Activated CD4-positive, CD25-positive, alpha-beta regulatory T cell treated with anti-CD3 and anti-CD28 coated beads, Interleukin-2, amount 50 U/mL, for 24 hours (primary cell): Measurements from ENCODE around the gene WNT10A.
"Not testable (repeated sequence)": the region's sequence is repeated elsewhere in the genome, so short reads cannot be mapped to it uniquely, and the experiment has no call there.

Source experiments
- ATAC-seq, 2 donors: fragments of 150-1000 bp; cut with Tn5 transposase; one replicate each; pipeline ENCODE4 v1.10.0; 2021; ENCODE audit warnings: mild to moderate bottlenecking in 1 of 2, moderate library complexity in 1 of 2

Gene WNT10A

GRCh38 chr2:218894880-218895157 is 14.2 kb downstream of the WNT10A start:
- ATAC-seq = no peak

- ATAC-seq = no peak
Measured at GRCh38 chr2:218895326-218895725, 14.7 kb downstream of the WNT10A start.

- ATAC-seq = peak; percentile 9 to 10
Measured at GRCh38 chr2:218895759-218896500, 15.3 kb downstream of the WNT10A start.

GRCh38 chr2:218896501-218897393 is 16.1 kb downstream of the WNT10A start:
- peak; percentile 76 to 80 for ATAC-seq

DNA sequence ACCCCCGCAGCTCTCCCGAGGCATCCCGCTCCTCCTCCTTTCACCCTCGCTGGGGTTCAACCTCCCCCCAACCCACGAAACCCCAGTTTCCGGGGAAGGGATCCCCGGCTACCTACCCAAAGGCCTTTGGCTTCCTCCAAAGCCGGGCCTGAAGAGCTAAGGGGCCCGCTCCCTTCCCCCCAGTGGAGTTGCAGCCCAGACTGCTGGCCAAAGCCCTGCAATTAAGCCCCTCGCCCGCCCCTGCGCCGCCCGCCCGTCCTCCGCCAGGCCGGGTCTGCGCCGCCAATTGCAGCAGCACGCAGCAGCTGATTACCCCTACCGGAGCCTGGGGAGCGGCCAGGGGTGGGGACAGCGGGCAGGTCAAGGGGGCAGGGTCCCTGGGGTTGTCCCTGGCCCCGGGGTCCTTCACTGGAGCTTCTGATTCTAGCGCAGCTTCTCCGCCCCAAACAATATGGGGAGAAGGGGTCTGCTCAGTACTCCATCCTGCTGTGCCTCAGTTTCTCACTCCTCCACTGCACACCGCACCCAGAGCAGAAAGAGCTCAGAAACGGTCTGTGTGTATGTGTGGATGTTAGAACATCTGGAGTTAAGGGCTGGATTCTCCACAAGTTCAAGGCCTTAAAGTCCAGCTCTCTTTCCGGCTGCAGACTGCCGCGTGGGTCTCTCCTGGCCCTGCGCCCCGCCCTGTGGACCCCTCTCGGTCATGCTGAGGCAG is 16.9 kb downstream of the WNT10A start:
- ATAC-seq = no peak

DNA sequence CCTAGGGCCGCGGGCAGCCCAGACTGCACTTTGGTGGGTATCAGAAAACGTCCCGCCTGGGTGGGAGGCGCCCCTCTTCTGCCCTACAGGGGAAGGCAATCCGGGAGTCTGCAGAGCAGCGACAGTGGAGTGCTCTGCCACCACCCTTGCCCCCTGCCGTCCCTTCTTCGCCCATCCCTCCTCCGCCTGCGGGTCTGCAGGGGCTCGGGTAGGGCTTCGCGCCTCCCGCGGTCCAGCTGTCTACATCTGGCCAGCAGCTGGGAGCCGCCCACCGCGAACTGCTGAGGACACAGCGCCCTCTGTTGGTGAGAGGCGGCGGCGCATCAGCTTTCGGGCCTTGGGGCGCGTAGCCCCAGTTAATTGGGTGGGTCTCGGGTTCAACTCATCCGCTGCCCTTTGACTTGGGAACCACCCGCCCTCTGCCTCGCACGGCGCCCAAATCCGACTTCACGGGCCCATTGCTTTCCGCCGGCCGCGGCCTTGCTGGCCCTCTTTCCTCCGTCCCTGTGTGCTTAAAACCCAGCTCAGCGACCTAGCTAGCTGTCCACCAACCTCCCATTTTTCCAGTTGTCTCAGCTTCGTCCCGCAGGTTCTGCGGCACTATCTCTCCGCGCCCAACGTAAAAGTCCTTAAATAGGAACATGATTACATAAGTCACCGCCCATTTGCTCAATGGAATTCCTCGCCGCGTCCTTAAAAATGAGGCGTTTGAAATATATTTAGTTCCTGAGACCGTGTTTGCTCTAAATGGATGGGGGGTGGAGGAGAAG is 17.6 kb downstream of the WNT10A start:
- peak; percentile 15 to 22 for ATAC-seq

DNA sequence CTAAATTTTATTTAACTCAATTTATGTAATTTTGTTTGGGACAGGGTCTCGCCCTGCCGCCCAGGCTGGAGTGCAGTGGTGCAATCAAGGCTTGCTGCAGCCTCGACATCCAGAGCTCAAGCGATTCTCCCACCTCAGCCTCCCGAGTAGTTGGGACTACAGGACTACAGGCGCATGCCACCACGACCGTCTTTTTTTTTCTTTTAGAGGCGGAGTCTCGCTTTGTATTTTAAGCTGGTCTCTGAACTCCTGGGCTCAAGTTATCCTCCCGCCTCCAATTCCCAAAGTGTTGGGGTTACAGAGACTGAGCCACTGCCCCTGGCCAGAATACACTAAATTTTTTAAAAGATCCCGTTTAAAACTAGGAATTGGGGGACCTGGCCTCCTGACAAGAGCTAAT is 18.5 kb downstream of the WNT10A start:
- ATAC-seq = no peak

DNA sequence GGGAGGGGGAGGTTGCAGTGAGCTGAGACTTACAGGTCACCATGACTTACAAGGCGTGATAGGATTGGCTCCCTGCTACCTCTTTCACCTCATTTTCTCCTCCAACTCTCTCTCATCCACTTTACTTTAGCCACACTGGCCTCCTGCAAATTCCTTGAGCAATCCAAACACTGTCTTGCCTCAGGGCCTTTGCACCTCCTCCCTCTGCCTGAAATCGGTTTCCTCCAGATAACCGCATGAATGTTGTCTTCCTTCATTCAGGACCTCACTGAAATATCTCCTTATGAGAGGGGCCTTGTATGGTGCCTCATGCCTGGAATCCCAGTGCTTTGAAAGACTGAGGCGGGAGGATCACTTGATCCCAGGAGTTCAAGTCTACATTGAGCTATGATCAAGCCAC is 21.8 kb downstream of the WNT10A start:
- ATAC-seq = no peak

- no peak for ATAC-seq
Measured at GRCh38 chr2:218904176-218904575, 23.5 kb downstream of the WNT10A start.

DNA sequence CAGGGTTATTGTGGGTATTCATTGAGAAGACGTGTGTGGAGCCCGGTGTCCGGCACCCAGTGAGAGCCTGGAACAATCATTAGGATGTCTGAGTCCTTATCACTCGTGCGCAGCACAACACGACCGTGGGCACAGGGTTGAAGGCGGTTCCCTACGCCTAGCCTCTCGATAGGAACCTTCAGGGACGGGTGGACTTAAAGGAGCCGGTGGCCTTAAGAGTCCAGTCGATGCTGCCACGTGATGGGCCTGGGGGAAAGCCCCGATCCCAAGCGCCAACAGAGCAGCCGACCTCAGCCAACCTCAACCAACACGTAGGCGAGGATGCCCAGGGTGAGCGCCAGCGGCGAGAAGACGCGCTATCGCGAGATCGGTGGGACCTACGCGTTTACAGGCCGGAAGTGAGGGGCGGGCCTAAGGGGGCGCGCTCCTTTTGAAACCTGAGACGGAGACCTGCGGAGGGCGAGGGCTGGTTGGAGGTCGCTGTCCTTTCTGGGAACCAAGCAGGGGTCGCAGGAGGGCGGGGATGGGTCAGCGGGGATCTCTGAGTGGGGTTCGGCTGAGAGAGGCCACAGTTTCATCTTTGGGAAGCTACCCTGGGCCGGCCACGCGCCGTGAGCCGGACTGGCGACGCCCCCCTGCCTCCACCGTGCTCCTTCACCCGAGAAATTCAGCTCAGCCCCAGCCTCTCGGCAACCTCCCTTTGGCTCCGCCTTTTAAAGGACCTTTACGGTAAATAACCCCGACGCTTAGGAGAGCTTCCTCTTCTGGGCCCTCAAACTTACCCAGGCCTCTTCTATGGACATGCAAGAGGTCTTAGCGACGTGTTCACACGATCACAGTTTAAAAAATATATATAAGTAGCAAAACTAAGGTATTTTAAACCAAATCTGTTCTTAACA is 28.3 kb downstream of the WNT10A start:
- peak; percentile 98 for ATAC-seq

DNA sequence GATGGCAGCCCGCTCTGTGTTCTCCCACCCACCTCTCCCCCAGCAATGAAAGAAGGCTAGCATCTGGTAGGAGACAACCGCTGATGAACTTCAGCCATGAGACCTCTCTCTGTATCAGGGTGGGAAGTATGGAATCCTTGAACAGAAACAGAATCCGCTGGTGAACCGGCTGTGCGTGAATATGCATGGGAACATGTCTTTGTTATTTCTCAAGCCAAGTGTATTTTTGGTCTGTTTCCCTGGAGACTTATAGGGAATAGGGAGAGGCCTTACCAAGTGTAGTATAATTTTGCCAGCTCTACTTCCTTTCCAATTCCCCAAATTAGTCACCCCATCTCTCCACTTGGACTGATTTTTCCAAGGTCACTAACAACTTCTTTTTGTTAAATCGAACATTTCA is 30.1 kb downstream of the WNT10A start:
- no peak for ATAC-seq

GRCh38 chr2:218920504-218920903 is 39.9 kb downstream of the WNT10A start:
- ATAC-seq = no peak

GRCh38 chr2:218924757-218925156 is 44.1 kb downstream of the WNT10A start:
- ATAC-seq = no peak

- ATAC-seq = no peak
Measured at GRCh38 chr2:218925434-218925833, 44.8 kb downstream of the WNT10A start.

DNA sequence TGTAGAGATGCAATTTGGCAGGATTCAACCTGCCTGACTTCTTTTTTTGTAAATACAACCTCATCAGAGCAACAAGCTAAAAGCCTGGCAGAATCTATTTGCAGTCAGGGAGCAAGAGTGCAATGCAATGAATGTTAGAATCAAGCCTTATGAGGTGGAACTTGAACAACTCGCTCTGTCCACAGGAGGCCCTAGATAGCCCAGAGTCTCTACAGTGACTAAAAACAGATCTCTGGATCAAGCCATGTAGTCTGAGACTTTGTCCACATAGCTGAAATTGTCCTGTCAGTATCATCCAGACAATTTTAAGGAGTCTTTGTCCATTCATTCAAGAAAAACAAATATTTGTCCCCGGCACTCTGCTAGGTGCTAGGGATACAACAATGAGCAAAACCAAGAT is 46.8 kb downstream of the WNT10A start:
- no peak for ATAC-seq

DNA sequence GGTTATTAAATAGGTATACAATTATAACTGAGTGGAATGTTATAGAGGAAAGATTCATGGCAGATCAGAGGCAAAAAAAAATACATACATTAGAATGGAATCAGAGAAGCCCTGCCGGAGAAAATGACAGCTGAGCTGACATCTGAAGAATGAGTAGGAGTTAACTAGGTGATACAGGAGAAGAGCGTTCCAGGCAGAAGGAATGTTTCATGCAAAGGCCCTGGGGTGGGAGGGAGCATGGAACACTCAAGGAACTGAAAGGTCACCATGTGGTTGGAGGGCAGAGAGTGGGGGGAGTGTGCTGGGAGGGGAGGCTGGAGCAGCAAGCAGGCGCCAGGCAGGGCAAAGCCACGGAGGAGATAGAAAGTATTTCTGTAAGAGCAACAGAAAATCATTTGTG is 47.2 kb downstream of the WNT10A start:
- no peak for ATAC-seq

GRCh38 chr2:218930488-218930887 is 49.8 kb downstream of the WNT10A start:
- not testable (repeated sequence) for ATAC-seq

- ATAC-seq = not testable (repeated sequence)
Measured at GRCh38 chr2:218931751-218932150, 51.1 kb downstream of the WNT10A start.
